C4-2B (cell line): Measurements from ENCODE around the gene IGFALS.

ENCODE experiments used
- CTCF ChIP-seq: fragments of 450-650 bp; conservative IDR thresholded peaks from 2 replicates; pipeline ENCODE4 v1.5.1; 2017; ENCODE audit warnings: mild to moderate bottlenecking
- ZFX ChIP-seq: fragments of 450-650 bp; IDR thresholded peaks from 2 replicates; pipeline ENCODE4 v1.6.1; 2017

GRCh38 chr16:1765826-1766225 is 27.7 kb downstream of the IGFALS start:
- TF ChIP-seq CTCF (no peak), ZFX (no peak)
